ENCODE measurements around the gene NPDC1.
A peak's percentile ranks its signal among the peaks of the same experiment; 100 is the strongest.

The NPDC1 gene

DNA sequence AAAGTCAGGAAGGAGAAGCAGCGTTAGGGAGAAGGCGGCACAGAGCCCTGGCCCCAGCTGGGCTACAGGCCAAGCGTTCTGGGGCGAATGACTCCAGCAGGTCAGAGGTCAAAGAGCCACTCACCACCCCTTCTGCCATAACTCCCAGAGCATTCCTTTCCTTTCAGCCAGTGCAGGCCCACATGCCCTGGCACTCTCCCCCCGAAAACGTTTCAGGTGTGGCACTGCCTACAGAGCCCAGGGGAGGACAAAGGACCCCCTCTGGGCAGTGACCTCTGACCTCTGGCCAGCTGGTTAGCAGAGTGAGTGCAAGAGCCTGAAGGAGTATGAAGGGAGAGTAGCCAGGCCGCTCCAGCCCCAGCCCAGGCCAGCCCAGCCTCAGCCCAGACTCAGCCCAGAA is 22.8 kb downstream of the NPDC1 start:
- no peak for DNase-seq

DNA sequence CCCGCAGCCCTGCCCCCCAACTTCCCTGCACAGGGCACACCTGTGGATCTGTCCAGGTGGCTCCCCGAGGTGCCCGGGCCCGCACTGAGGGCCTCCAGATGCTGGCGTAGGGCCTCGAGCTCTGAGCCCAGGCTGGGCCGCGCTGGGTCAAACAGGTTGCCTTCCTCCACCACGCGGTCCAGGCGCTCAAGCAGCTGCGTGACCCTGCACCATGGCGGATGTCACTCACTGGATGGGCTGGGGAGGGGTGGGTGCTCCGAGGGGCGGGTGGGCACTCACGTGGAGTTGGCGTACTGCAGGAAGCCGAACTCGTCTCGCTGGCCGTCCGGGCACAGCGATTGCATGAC is 23.3 kb downstream of the NPDC1 start:
- DNase-seq: no peak

DNA sequence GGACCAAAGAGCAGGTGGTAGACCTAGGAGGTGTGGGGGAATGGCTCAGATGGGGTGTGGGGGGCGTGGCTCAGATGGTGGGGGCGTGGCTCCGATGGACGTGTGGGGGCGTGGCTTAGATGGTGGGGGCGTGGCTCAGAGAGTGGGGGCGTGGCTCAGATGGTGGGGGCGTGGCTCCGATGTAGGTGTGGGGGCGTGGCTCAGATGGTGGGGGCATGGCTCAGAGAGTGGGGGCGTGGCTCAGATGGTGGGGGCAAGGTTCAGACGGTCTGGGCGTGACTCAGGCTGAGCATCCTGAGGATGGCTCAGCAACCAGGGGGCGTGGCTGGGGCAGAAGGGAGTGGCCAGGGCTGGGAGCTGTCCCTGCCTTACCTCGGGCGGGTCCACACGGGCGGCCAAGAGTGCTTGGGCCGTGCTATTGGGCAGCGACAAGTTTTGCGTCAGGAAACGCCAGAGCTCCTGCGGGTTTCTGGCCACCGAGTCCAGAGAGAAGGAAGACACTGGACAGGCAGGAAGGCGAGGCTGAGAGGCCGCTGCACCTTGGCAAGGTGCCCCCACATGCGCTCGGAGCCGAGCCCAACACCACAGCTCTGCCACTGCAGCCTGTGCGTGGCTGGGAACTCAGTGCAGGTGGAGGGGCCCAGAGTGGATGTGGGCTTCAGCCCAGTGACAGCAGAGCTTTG is 23.9 kb downstream of the NPDC1 start:
- peak; percentile 95 for DNase-seq

DNA sequence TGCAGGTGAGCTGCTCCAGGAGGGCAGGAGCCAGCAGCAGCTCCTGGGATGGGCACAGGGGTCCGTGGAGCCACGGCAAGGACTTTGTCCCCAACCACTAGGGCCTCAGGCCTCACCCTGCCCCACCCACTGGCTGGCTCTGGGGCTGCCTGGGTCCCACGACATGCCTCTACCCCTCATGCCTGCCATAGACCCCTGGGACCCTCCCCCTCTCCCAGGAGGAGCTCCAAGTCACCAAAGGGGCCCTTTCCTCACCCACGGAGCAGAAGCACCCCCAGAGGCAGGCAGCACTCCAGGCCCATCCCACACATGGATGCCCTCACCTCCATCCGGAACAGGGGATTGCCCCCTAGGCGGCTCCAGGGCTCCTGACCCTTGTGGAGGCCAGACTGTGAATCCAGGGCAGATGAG is 24.4 kb downstream of the NPDC1 start:
- DNase-seq: no peak

DNA sequence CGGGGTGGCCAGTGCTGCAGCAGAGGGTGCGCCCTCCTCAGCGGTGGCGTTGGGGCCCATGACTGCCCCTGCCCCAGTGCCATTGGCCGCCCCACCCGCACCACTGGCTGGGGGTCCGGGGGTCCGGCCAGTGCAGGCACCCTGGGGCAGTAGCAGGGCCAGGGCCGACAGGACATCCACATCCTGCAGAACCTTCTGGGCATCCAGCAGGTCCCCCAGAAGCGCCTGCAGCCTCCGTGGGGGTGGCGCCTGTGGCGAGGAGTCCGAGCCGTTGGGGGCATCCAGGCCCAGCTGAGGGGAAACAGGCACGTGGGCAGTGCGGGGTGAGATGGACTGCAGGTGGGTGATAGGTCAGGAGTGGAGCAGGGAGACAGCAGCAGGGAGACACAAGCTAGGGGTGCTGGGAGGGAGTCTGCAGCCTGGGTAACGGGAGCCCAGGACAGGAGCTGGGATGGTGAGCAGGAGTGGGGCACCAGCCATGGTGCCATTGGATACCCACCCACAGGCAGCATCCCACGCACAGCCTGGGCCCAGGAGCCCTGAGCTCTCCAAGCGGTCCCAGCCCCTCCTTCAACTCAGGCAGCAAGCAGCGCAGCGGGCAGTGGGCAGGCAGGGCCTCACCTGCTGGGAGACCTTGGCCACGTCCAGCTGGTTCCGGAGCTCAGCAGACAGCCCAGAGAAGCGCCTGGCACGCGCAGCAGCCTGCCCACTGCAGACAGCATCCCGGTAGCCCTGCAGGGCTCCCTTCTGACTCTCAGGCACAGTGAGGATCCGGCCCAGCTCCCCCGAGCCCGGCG is 25.0 kb downstream of the NPDC1 start:
- DNase-seq: no peak

DNA sequence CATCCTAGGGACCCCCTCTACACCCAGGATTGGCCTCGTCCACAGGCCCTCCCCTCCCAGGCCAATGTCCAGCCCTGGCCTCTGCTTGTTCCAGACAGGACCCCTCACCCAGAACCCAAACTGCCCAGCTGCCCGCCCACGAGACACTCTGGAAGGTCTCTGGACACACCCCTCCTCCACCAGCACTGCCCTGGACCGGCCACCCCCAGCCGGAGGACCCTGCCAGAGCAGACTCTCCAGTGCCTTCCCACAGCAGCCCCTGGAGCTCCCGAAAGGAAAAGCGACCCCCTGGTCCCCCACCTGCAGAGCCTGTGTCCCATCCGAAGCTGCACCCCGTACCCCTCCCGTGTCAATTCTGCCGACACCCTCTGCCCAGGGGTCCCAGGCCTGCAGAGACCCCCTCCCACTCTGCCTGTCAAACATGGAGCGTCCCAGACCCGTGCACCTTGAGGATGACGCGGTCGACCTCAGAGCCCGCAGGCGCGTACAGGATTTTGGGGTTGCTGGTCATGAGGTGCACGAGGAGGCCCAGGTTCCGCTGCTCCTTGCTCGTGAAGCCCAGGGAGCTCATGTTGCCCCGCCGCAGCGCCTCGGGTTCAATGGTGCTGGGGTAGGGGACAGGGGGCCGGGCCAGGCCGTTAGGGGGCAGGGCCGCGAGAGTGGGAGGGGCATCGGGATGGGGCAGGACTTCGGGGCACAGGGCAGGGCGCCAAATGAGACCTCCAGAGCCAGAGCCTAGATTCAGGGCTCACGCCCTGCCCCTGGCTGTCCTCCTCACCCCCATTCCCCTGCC is 25.9 kb downstream of the NPDC1 start:
- DNase-seq: no peak

DNA sequence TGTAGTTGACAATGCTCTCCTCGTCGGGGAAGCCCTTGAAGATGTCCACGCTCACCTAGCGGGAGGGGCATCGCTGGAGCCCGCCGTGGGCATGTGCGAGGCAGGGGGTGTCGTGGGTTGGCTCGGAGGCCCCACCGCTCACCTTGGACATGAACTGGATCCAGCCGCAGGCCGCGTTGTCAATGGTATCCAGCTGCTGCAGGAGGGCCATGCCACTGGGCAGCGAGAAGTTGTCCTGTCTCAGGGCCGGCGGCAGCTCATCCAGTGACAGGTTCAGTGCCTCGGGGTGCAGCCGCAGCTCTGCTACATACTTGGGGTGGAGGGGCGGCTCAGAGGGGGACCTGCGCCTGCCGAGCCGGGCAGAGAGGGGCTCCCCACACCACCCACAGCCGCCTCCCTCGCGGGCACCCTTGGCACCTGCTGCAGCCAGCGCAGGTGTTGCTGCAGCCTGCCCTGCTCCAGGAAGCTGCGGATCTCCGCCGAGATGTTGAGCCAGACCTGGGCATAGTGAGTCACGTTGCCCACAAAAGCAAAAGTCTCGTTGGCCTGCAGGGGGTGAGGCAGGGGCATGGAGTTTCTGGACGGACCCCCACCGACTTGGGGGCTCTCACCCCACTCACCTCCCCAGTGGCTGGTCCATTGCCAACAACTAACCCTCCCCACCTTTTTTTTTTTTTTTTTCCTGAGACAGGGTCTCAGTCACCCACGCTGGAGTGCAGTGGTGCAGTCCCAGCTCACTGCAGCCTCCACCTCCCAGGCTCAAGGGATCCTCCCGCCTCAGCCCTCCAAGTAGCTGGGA is 27.0 kb downstream of the NPDC1 start:
- DNase-seq: no peak

DNA sequence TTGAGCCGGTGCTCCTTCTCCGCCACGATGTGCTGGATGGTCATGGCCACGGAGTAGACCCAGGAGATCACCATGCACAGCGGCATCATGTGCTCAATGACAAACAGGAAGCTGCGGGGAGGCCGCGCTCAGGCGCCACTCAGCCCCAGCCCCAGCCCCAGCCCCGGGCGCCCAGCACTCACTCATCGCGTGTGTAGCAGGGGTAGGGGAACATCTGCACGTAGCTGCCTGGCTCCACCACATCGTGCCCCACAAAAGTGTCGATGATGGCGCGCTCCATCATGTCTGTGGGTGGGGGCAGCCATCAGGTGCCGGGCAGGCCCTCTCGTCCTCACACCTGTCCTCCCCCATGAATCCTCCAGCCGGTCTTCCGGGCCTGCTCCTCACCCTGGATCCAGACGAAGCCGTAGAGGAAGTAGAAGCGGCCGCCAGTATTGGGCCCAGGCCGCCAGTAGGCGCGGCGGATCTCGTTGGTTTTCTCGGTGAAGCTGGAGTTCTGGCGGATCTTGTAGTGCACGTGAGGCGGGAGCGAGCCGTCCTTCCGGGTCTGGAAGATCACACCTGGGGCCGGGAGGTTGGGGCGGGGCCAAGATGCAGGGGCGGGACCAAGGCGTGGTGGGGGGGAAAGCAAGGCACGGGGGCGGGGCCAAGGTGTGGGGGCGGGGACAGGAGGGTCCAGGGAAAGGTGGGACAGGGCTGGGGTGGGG is 28.0 kb downstream of the NPDC1 start:
- DNase-seq: no peak

DNA sequence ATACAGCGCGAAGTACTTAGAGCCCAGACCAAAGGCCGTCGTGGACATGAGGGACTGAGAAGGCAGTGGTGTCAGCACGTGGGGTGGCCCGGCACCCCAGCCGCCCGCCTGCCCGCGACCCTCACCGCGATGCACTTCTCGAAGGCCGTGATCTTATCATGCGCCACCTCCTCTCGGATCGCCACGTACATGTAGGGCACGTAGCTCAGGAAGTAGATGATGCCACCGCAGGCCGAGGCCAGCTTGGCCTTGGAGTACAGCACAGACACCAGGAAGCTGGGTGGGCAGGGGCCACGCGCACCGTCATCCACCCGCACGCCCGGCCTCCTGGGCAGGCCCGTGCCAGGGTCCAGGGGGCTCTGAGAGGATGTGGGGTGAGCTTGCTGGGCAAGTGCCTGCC is 28.9 kb downstream of the NPDC1 start:
- DNase-seq: no peak

DNA sequence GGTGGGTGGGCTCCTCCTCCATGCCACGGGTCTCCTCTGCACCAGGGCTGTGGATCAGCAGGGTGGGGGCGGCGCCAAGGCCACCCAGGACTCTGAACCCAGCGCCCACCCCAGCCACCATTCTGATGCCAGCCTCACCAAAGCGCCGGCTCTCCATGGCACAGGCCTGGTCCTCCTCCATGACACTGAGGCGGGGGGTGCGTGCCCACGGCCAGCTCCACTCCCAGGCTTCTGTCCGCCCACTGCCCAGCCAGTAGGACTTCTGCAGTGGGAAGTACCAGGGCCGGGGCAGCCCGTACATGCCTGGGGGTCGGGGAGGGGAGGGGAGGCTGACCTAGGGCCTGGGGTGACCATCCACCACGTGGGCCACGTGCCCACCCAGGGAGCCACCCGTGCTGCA is 29.5 kb downstream of the NPDC1 start:
- no peak for DNase-seq

DNA sequence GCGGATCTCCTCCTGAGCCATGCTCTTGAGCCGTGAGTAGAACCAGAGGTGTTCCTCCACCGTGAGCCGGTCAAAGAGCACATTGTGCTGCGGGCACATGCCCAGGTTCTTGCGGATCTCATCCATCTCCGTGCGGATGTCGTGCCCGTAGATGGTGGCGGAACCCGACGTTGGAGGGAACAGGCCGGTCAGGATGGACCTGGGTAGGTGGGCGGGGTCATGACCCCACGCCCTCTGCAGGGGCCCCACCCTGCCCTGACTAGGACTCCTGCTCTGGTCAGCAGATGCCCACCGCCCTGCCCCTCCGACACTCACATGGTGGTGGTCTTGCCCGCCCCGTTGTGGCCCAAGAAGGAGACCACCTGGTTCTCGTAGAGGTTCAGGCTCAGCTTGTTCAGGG is 30.0 kb downstream of the NPDC1 start:
- DNase-seq: no peak

DNA sequence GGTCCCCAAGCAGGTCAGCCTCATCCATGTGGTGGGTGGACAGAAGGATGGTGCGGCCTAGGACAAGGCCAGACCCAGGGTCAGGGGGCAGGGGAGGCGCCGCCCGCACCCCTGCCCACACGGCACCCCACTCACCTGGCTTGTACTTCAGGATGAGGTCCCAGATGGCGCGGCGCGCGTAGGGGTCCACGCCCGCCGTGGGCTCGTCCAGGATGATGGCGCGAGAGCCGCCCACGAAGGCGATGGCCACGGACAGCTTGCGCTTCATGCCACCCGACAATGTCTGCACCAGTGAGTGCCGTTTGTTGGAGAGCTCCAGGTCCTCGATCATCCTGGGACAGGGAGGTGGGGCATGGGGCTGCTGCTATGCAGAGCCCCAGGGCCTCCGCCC is 30.4 kb downstream of the NPDC1 start:
- DNase-seq: no peak

DNA sequence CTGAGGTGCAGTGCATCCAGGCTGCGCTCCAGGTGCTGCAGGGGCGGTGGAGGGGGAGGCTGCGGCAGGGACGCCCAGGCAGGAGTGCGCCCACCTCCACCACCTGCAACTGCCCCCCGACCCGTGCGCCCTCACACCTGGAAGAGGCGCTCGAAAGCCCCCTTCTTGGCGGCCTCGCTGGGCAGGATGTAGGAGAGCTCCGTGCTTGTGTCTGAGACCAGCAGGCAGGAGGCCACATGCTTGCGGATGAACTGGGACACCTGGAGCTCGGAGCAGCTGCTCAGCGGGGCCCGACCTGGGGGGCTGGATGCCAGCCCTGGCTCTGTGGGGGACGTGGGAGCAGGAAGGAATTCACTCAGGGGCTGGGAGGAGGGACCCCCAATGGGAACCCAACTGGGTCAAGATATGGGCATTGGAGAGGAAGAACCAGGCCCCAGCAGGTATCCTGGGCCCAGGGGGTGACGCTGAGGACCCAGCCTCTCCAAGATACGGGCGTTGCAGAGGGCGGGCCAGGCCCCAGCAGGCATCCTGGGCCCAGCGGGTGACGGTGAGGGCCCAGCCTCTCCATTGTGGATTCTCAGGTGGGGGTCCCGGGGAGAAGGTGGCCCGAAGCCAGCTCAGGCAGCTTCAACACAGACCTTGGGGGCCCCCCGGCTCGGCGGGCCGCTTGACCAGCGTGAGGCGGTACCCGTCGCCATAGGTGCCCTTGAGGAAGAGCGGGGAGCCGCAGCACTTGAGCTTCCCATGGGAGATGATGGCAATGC is 31.0 kb downstream of the NPDC1 start:
- no peak for DNase-seq

DNA sequence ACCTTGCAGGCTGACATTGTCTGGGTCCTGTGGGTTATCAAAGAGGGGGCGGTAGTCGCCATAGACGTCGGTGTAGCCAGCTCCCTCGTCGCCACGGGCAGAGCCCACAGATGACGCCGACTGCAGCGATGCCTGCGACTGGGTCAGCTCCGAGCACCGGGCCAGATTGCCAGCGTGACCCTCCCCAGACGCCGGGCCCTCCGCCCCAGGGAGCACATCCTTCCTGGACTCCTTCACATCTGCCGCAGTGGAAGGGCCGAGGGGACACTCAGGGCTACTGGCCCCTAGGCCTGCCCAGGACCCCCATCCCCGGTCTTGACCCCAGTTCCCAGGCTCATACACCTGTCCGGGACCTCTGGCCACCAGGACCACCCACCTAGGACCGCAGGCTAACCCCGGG is 31.8 kb downstream of the NPDC1 start:
- no peak for DNase-seq

DNA sequence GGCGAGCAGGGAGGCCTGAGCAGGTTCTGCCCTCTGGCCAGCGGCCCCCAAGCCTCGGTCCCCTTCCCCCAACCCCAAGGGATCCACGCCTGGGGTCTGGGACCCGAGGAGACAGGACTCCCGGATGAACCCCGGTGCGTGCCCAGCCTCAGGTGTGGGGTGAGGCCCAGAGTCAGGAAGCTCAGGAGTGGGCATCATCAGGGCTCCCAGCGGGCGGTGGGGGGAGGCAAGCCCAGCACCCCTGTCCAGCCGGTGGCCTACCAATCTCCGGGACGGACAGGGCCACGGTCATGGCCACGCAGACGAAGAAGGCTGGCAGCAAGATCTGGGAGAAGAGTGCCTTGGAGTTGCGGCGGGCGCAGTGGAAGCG is 32.4 kb downstream of the NPDC1 start:
- DNase-seq: no peak

DNA sequence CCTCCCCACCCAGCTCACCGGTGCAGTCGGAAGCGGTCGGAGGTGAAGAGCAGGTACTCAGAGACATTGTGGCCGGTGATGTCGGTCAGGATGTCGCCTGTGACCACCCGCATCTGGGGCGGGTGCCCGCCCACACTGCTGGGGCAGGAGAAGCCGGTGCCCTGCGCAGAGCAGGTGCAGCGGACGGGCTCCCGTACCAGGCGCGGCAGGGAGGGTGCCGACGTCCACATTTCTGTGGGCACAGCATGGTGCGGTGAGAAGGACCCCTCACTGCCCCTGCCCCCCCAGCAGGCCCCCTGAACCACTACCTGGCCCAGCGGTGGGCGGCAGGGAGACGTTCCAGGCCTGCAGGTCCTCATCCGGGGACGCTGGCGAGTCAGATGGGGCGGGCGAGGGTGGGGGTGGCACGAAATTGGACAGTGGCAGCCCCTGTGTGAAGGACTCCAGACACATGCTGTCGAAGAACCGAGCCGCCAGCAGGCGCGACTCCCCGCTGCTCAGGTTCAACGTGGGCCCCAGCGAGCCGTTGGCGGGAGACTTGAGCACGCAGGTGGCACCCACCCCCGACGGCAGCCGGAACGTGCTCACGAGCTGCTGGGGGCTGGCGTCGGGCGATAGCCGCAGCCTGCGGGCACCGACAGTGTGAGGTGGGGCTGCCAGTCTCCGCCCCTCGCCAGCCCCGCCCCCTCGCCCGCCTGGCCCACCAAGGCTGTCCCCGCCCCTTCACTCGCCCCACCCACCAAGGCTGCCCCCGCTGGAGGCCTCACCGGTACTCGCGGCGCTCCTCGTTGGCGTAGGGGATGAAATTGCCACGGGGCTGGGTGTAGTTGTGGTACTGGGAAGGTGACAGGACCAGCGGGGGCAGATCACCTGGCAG is 33.0 kb downstream of the NPDC1 start:
- no peak for DNase-seq

DNA sequence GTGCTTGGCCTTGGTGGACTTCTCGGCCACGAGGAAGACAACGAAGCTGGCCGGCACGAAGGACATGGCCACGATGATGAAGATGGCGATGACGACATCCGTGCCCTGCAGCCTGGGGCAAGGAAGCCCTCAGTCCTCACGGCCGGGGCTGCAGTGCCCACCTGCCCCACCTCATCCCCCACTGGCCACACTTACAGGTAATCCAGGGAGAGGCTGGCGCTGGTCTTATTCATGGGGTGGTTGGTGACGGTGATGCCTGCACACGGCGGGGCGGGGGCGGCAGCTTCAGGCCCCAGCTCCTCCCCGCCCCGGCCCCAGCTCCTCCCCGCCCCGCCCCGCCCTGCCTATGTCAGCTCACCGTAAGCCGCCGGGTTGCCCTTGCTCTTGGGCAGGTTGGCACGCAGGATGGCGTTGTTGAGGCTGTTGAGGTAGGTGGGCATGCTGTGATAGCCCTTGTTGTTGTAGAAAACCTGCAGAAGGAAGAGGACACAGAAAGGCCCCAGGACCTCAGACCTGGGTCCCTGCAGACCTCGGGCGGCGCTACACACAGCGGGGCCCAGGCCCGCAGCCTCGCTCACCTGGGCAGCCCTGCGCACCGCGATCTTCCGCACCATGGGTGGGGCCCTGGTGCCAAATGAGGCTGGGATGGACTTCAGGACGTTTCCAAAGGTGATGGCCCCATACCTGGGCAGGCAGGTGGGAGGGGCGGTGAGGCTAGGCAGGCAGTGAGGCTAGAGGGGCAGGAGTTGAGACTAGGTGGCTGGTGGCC is 33.9 kb downstream of the NPDC1 start:
- DNase-seq: no peak

DNA sequence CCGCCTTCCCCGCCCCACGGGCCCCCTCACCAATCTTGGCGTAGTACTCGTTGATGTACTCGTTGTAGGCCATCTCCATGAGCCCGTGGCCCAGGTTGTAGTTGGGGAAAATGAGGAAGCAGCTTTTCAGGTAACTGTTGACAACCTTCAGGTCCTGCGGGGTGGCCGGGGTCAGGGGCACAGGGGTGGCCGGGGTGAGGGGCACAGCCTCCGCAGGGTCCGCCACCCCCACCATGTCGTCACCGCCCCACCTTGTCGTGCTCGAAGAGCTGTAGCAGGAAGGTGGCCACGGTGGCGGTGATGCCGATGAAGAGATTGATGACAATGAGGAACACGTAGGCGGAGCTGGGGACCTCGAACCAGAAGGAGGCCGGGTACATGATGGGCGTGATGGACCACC is 34.8 kb downstream of the NPDC1 start:
- no peak for DNase-seq

DNA sequence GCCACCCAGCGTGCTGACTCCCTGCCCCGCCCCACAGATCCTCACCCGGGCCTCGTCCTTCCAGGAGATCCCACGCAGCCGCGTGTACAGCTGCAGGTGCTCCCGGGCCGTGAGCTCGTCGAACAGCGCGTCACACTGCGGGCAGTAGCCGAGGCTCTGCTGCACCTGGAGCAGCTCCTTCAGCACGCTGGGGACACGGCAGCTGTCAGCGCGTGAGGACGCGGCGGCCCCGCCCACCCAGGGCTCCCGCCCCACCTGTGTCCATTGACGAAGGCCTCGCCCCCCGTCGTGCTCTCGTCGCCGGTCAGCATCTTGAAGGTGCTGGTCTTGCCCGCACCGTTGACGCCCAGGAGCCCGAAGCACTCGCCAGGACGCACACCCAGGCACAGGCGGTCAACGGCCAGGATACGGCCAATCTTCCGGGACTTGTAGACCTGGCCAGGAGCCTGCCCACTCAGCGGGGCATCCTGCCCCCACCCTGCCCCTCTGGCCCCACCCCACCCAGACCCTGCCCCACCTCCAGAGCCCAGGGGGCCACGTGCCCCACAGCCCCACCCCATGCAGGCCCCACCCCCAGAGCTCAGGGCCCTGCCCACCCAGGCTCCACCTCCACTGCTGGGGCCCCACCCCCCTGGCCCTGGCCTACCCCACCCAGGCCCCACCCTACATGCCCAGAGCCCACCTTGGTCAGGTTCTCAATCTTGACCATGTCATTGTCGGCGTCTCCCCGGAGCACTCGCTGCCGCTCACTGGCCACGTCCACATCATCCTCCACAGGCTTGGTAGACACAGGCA is 35.8 kb downstream of the NPDC1 start:
- DNase-seq: no peak

Data from NCI-H226 (cell line).